NCI-H748 (cell line): ENCODE measurements around the gene ANKS1A.
"Not testable (repeated sequence)": the region's sequence is repeated elsewhere in the genome, so short reads cannot be mapped to it uniquely, and the experiment has no call there.

Source experiments
- DNase-seq: peaks from one replicate; lab custom pipeline; 2025; ENCODE audit not compliant: unreplicated experiment; lab: John Stamatoyannopoulos, UW

The ANKS1A gene

DNA sequence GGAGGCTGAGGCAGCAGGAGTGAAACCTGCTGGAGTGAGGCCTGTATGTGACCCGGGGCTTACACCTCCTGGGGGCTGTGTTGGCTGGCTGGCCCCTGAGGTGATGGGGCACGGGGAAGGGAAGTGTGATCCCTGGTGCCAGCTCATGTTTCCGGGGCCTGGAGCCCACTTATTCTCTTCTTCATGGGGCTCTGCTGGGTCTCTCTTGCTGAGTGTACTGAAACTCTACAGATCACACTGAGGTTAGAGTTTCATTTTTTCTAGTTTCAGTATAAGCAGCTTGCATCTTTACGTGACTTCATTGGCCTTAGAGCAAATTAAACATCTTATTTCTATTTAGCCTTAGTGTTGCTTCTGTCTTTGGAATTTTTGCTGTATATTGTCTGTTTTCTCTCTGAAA is 96.2 kb downstream of the ANKS1A start:
- no peak for DNase-seq

- peak; percentile 86 for DNase-seq
These were observed 97.8 kb downstream of the ANKS1A start for GRCh38 chr6:34986845-34987246.

DNA sequence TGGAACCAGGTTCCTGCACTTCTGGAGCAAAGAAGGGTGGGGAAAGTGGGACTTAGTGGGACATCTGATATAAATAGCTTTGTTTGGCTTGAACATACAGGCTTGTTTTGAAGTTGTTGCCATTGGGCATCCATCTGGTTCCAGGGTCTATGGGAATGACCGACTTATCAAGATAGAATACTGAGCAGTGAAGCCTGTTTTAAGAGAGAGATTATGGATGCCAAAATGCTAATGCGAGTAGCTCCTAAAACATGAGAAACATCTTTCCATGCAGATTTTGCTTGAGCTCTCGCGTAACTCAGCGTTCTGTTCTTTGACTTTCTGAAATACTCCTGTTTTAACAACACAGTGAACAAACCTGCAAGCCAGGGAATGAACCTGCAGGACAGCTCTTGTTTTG is 98.5 kb downstream of the ANKS1A start:
- no peak for DNase-seq

- no peak for DNase-seq
These were observed 102.0 kb downstream of the ANKS1A start for GRCh38 chr6:34990971-34991560.

- DNase-seq: peak; percentile 100
These were observed 103.3 kb downstream of the ANKS1A start for GRCh38 chr6:34992376-34992775.

DNA sequence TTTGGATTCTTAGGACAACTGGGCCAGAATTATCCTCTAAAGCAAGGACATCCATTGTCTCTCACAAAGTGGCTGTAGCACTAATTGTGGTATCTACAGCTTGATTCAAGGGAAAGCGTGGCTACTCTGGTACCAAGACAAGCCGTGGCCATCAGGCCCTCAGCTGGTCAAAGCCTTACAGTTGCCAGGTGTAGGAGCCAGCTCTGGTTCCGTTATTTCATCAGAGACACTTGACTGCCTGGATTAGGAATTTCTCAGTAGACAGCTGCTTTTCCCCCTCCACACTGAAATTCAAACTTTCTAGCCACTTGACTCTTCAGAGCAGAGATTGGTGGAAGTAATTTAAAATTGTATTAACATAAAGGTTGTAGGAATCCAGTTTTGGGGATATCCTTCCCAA is 104.2 kb downstream of the ANKS1A start:
- no peak for DNase-seq

- DNase-seq: no peak
These were observed 105.6 kb downstream of the ANKS1A start for GRCh38 chr6:34994693-34995092.

DNA sequence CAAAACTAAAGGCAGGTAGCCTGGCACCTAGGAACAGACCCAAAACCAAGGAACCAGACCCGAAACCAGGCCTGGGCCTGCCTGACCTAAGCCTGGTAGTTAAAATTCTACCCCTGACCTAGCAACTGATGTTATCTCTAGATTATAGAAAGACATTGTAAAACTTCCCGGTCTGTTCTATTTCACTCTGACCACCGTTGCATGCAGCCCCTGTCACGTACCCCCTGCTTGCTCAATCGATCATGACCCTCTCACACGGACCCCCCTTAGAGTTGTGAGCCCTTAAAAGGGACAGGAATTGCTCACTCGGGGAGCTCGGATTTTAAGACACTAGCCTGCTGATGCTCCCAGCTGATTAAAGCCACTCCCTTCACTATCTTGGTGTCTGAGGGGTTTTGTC is 109.4 kb downstream of the ANKS1A start:
- not testable (repeated sequence) for DNase-seq

GRCh38 chr6:34999153-34999552 is 110.1 kb downstream of the ANKS1A start:
- not testable (repeated sequence) for DNase-seq

GRCh38 chr6:34999962-35000361 is 110.9 kb downstream of the ANKS1A start:
- peak; percentile 84 for DNase-seq

DNA sequence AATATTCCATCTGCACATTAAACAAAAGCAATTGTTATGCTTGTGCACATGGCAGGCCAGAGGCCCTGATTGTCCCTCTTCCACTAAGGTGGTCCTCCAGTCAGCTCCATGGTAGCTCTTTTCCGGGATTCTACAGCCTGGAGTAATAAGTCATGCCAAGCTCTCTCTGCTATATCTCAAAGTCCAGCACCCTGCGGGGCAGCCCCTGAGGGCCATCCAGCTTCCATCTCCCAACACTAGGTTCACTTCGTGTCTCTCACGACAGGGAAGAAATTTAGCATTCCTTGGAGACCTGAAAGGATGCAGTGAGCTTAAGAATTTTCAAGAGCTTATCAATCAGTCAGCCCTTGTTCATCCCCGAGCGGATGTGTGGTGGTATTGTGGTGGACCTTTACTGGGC is 112.3 kb downstream of the ANKS1A start:
- not testable (repeated sequence) for DNase-seq

GRCh38 chr6:35003886-35004530 is 115.0 kb downstream of the ANKS1A start:
- DNase-seq: not testable (repeated sequence)

DNA sequence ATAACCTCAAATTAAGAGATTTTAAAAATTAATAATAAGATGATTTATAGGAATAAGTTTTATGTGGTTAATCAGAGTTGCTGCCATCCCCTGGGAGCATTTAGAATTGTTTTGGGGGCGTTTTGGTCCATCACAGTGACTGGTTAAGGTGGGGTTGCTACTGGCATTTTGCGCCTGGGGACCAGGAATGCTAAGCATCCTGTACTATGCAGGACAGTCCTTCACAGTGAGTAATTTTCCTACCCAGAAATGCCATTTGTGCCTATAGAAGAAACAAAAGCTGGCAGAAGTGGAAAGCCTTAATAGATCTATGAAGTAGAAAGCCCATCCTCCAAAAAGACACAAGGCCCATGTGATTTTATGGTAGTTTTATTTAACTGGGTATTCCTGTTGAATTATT is 118.0 kb downstream of the ANKS1A start:
- DNase-seq: no peak

GRCh38 chr6:35008858-35009257 is 119.8 kb downstream of the ANKS1A start:
- DNase-seq: no peak

- DNase-seq: no peak
These were observed 122.3 kb downstream of the ANKS1A start for GRCh38 chr6:35011096-35012041.

DNA sequence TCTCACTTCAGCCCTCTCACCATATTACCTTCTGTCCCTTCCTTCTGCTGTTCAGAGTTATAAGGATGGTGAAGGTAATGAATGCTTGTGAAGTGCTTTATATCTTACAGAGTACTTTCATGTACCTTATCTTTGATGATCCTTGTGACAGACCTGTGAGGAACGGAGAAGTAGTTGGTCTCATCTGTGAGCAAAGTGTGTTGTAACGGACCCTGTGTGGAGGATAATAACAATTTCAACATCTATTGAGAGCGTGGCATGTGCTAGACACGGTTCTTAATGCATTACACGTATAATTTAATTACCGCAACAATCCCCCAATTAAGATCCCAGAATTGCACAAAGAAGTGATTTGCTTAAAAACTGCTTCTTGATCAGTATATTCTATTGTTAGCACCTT is 124.6 kb downstream of the ANKS1A start:
- DNase-seq: no peak

DNA sequence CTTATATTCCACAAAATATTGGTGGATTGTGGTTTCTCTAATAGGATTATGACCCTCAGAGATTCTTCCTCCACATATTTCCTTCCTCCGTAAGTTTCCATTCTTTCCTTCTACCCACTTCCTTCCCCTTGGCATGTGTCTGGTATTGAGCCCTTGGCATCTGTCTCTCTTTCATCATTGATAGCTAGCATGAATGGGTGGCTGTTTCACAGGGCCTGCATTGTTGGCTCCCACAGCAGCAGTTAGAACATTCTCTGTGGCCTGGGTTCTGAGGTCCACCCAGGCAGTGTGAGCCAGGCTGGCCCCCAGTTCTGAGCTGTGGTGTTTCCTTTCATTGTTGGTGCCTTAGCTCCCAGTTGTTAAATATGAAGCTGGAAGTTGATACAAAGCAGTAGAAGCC is 125.3 kb downstream of the ANKS1A start:
- DNase-seq: no peak

- no peak for DNase-seq
These were observed 125.7 kb downstream of the ANKS1A start for GRCh38 chr6:35014786-35015185.

DNA sequence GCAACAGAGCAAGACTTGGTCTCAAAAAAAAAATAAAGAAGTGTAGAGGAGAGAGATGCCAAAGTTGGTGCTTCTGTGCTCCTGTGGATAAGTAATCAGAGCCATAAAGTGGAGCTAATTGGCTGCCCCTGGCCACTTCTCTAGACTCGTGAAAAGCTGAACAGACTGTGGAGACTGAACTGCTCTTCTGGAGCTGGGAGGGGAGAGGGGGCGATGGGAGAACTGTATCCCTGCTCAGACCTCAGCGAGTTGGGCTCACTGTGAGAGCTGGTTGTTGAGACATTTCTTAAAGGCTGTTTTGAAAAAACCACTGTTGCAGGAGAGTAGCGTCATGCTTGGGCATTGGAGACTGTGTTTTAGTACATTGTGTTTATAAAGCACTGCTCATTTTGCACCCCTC is 126.4 kb downstream of the ANKS1A start:
- no peak for DNase-seq

DNA sequence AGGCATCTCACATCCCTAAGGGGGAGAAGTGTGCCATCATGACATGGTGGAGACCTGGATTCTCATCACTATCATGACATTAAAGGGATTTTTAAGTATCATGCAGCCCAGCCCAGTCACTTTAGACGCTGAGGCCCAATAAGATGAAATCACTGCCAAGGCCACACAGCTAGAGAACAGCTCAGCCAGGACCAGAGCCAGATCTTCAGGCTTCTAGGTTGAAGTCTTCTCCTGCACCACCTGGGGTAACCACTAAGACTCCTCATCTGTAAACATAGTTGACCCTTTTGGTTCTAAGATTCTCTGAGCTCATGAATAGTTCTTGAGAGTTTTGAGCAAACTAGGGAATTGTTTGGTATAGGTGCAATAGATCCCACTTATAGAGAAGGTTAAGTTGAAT is 126.9 kb downstream of the ANKS1A start:
- DNase-seq: no peak

GRCh38 chr6:35016502-35017321 is 127.7 kb downstream of the ANKS1A start:
- DNase-seq: no peak
